HG03039 (cell line): ENCODE results near the gene PDK2.

ENCODE experiments used
- ATAC-seq: cut with Tn5 transposase; IDR thresholded peaks from one replicate; pipeline ENCODE4 v1.9.1; 2021; ENCODE audit warnings: mild to moderate bottlenecking, moderate library complexity; ENCODE audit not compliant: unreplicated experiment

Gene PDK2

DNA sequence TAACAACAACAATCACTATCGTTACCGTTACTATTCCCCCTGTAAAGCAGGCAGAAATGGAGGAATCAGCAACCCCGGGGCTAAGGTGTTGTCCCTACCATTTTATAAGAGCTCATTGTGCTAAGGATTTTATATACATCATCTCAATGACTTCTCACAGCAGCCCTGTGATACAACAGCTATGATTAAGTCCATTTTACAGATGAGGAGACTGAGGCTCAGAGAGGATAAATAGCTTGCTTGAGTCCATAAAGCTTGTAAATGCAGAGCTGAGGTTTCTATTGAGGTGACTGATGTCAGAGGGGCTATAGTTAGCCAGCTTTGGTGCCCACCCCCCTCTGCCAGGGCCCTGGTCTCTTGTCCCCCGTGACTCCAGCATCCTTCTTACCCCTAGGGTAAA lies 16.7 kb upstream of the PDK2 start:
- ATAC-seq = no peak

DNA sequence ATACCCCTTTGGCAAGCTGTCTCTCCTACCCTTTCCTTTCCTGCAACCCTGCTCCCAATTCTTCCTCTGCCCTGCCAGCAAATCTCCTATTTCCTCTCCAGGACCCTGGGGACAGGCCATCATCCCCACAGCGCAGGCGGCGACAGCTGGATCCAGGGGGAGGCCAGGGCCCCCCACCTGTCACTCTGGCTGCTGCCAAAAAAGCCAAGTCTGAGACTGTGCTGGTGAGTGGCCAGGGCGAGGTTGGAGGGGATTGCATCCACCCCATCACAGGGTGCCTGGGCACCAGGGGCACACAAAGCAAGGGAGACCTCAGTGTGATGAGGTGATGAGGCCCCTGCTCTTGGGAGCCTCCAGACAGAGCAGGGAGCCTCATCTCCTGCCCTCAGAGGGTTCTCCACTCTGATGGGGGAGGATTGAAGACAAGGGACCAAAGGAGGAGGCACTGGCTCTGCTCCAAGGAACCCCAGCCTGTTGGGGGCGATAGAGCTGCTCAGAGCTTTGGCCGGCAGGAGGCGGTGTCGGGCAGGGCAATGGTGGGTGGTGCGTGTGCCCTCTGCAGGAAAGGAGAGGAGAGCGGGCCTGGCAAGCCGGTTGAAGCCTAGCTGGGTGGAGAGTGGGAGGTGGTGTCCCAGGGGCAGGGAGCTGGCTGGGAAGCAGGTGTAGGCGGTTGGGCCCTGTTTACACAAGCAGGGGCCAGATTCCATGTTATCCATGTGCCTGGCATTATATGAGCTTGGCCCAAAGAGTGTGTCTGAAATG lies 15.6 kb upstream of the PDK2 start:
- ATAC-seq = no peak

DNA sequence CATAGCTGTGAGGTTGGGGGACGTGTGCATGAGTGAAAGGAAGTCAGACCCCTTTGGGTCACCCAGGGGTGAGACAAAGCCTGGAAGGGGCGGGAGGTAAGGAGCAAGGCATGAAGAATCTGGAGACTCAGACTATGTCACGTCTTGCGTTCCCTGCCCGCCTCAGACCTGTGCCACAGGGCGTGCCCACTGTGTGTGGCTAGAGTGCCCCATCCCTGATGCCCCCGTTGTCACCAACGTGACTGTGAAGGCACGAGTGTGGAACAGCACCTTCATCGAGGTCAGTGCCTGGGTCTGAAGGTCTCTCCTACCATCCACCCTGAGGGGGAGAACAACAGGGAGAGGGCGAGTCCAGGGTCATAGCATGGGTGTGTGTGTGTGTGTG lies 15.1 kb upstream of the PDK2 start:
- no peak for ATAC-seq

- ATAC-seq = no peak
Observed at GRCh38 chr17:50080827-50081226, 14.3 kb upstream of the PDK2 start.

DNA sequence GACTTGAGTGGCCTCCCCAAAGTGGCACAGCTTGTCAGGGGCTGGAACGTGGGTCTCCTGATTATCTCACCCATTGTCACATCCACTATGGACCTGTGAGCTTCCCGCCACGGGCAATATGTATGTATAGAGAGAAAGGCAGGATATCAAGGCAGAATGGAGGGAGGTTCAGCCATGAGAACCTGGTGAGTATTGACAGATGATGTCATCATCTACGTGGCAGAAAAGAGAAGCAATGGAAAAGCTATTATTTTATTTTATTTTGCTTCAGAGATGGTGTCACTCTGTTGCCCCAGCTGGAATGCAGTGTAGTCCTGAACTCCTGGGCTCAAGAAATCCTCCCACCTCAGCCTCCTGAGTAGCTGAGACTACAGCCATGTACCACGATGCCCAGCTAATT lies 13.4 kb upstream of the PDK2 start:
- no peak for ATAC-seq

DNA sequence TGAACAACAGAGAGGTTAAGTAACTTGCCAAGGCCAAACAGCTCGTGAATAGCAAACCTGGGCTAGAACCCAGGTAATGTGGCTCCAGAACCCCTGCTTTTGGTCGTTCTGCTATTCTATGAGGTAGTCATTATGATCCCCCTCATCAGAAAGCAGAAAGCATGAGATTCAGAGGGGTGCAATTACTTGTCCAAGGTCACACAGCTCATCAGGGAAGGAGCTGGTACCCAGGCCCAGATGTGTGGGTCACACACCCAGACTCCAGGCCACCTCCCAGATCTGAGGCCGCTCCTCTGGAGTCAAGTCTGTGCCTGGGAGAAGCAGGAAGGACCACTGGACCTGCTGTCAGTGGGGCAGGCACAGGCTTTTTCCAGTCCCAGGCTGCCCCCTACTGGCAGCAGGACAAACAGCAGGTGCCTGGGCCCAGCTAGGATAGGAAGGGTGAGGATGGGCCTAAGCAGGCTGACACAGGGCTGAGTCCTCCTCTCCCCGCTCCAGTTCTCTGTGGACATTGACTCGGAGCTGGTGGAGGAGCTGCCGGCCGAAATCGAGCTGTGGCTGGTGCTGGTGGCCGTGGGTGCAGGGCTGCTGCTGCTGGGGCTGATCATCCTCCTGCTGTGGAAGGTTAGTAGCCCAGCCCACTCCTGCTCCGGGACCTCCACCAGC lies 7.8 kb upstream of the PDK2 start:
- ATAC-seq = no peak

DNA sequence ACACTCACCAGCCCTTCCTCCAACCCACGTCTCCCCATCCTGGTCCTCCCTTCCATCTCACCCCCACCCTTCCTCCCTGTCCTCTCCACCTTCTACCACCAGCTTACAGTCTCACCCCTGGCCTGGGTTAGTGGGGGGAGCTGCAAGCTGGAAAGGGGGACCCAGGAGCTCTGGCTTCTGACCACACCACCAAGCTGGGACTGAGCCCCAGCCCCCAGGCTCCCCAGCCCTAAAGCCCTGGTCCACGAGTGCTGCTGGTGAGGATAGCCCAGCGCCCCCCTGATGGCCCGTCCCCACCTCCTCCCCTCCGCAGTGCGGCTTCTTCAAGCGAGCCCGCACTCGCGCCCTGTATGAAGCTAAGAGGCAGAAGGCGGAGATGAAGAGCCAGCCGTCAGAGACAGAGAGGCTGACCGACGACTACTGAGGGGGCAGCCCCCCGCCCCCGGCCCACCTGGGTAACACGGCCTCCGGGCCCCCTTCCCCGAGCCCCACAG lies 7.2 kb upstream of the PDK2 start:
- no peak for ATAC-seq

DNA sequence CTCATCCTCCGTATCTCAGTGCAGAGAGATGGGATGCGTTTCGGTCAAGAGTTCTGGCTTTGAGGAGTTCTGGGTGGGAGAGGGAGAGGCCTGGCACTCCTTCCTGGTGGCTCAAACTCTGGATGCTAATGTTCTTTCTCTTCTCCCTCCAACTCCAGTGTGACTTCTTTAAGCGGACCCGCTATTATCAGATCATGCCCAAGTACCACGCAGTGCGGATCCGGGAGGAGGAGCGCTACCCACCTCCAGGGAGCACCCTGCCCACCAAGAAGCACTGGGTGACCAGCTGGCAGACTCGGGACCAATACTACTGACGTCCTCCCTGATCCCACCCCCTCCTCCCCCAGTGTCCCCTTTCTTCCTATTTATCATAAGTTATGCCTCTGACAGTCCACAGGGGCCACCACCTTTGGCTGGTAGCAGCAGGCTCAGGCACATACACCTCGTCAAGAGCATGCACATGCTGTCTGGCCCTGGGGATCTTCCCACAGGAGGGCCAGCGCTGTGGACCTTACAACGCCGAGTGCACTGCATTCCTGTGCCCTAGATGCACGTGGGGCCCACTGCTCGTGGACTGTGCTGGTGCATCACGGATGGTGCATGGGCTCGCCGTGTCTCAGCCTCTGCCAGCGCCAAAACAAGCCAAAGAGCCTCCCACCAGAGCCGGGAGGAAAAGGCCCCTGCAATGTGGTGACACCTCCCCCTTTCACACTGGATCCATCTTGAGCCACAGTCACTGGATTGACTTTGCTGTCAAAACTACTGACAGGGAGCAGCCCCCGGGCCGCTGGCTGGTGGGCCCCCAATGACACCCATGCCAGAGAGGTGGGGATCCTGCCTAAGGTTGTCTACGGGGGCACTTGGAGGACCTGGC lies 6.0 kb upstream of the PDK2 start:
- ATAC-seq = no peak

DNA sequence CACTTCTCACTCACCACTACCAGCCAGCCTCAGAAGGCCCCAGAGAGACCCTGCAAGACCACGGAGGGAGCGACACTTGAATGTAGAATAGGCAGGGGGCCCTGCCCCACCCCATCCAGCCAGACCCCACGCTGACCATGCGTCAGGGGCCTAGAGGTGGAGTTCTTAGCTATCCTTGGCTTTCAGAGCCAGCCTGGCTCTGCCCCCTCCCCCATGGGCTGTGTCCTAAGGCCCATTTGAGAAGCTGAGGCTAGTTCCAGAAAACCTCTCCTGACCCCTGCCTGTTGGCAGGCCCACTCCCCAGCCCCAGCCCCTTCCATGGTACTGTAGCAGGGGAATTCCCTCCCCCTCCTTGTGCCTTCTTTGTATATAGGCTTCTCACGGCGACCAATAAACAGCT lies 5.1 kb upstream of the PDK2 start:
- no peak for ATAC-seq

- ATAC-seq = no peak
Observed at GRCh38 chr17:50090971-50091917, 3.9 kb upstream of the PDK2 start.

DNA sequence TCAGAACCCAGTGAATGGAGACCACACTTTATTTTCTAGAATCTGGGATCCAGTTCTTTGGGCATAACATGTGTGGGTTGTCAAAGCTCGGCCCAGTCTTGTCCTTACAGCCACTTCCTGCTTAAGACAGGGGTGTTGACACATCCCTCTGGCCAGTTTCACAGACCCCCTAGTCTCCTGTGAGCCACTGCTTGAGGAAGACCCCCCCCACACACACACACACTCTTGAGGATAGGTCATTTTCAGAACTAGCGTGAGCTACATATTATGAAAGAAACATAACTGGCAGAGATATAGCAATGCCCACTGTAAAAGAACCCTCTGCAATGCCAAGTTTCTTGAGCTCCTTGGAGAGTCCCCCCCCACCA lies 3.2 kb upstream of the PDK2 start:
- no peak for ATAC-seq

- no peak for ATAC-seq
Observed at GRCh38 chr17:50093246-50093645, 1.9 kb upstream of the PDK2 start.

DNA sequence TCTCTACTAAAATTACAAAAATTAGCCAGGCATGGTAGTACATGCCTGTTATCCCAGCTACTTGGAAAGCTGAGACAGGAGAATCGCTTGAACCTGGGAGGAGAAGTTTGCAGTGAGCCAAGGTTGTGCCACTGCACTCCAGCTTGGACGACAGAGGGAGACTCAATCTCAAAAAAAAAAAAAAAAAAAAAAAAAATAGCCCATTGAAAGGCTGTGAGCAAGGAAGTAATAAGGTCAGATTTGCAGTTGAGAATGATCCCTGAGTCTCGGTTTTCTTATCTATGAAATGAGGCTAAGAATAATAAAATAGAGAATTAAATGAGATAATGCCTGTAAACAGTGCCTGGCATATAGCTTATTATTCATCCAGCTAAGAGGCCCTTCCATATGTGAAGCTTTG lies 1.3 kb upstream of the PDK2 start:
- ATAC-seq = no peak

- ATAC-seq = no peak
Observed at GRCh38 chr17:50094243-50094752, 853 bp upstream of the PDK2 start.

DNA sequence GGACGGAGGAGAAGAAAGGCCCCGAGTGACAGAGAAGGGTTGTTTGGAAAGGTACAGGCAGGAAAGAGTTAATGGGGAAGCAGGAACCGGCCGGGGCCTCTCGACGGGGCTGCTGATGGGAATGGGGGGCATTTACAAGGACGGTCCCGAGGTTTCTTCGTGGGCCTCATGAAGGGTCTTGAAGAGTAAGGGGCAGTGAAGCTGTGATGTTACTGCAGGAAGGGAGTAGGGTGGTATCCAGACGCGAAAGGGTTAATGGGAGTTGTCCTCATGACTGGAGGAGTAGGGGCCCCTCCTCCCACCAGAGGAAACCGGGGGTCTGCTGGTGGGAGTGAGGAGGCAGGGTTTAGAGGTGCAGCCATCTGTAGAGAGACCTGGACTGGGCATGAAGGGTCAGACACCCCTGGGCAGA lies 481 bp downstream of the PDK2 start:
- no peak for ATAC-seq

- ATAC-seq = no peak
Observed at GRCh38 chr17:50096092-50096491, 941 bp downstream of the PDK2 start.

DNA sequence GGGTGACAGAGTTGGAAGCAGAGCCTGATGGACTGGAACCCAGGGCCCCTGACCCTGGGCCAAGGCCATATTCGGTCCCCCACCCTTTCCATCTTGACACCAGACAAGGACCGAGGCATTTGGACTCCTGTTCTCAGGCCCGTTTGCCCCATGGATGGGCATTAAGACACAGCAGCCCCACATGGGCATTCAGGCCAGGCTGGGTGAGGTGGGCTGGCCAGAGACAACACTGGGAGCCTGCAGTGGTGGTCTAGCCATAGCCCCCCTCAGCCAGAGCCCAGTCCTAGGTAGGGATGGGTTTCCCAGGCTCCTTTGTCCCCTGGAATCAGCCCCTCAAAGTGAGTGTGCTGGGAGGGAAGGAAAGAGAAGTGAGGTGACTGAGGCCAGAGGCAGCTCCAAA lies 1.6 kb downstream of the PDK2 start:
- ATAC-seq = no peak

GRCh38 chr17:50097455-50097854 lies 2.3 kb downstream of the PDK2 start:
- ATAC-seq = no peak

GRCh38 chr17:50097926-50098325 lies 2.8 kb downstream of the PDK2 start:
- ATAC-seq = no peak

DNA sequence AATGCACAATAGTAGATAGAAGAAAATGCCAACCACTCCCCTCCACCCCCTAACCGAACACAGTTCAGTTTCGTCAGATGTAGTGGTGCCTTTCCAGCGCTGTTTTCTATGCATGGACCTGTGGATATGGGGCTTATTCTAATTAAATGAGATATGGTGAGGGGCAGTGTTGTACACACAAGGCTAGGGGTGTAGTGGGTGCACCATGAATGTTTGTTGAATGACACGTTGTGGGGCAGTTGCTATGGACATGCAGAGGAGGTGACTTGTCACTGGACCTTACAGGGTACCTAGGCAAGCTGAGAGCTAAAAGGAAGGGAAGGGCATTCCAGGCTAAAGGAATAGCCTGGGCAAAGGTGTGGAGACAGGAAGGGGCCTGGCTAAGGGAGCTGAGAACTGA lies 3.4 kb downstream of the PDK2 start:
- ATAC-seq = no peak
